ENCODE measurements around the gene BAD. TPM values are rescaled to one million over a fixed set of nuclear protein-coding genes. Genes with fewer than 3 reads are reported as not detected.

Gene BAD
- total and polyA plus RNA-seq, 10 of the 15 experiments (the other 5 are each of a cell fraction or from before 2014, with no cell fraction given), result 1.5 to 67.2 (median 39.6) TPM

DNA sequence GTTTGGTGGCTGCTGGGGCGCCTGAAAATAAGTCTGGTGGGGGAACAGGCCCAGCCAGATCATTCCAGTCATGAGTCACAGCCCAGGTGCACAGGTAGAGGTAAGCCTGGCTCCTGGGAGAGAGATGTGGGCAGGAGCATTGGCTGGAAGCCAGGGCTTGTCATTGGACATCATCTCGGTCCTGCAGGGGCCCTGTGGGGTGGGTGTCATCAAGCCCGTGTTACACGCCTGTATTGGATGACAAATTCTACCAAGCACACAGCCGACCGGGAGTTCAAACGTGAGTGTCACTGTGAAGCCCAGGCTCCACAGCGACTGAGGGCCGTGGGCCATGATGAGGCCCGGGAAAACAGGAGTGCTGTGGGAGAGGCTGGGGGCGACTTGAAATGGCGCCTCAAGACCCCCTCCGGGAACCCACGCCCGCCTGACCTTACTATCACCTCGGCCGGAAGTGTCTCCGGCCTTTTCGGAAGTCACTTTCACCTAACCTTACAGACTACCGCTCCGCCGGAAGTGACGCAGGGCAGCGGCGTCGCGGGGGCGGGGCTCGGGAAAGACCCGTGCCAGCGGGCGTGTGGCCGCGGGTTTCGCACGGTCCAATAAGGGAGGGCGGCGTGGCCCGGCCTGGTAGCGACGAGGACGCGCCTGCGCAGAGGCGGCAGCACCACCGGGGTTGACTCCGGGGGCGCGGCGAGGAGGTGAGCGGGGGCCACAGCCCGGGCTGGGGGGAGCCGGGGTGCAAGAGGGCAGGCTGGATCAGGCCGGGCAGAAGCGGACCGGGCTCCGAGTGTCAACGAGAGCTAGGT is 43.8 kb downstream of the BAD start, which contains the start of gene FKBP2 (continued):
- peak; percentile 73 for TF ChIP-seq IKZF1 (conservative IDR thresholded peaks at IDR 0.05)
- TF ChIP-seq NR2C2 (IDR thresholded peaks at IDR 0.05; ENCODE audit: borderline replicate concordance, control insufficient read depth, insufficient read length, low read depth), result no peak
- peak; percentile 55; the same call in 1 of the 2 replicates for TF ChIP-seq PAX5 (IDR thresholded peaks at IDR 0.05; ENCODE audit: borderline replicate concordance, low read depth, low read length)
- TF ChIP-seq LARP7 (IDR thresholded peaks at IDR 0.05), result peak; percentile 60
- peak; percentile 92 for TF ChIP-seq NR2F1 (conservative IDR thresholded peaks at IDR 0.05)
- TF ChIP-seq SMARCA5 (IDR thresholded peaks at IDR 0.05), result peak; percentile 72
- TF ChIP-seq BMI1 (IDR thresholded peaks at IDR 0.05; ENCODE audit: borderline replicate concordance), result no peak
- TF ChIP-seq, protein P1, sequence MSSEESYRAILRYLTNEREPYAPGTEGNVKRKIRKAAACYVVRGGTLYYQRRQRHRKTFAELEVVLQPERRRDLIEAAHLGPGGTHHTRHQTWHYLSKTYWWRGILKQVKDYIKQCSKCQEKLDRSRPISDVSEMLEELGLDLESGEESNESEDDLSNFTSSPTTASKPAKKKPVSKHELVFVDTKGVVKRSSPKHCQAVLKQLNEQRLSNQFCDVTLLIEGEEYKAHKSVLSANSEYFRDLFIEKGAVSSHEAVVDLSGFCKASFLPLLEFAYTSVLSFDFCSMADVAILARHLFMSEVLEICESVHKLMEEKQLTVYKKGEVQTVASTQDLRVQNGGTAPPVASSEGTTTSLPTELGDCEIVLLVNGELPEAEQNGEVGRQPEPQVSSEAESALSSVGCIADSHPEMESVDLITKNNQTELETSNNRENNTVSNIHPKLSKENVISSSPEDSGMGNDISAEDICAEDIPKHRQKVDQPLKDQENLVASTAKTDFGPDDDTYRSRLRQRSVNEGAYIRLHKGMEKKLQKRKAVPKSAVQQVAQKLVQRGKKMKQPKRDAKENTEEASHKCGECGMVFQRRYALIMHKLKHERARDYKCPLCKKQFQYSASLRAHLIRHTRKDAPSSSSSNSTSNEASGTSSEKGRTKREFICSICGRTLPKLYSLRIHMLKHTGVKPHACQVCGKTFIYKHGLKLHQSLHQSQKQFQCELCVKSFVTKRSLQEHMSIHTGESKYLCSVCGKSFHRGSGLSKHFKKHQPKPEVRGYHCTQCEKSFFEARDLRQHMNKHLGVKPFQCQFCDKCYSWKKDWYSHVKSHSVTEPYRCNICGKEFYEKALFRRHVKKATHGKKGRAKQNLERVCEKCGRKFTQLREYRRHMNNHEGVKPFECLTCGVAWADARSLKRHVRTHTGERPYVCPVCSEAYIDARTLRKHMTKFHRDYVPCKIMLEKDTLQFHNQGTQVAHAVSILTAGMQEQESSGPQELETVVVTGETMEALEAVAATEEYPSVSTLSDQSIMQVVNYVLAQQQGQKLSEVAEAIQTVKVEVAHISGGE (CRISPR knock-in tag; IDR thresholded peaks at IDR 0.05), result no peak
- peak; percentile 78 for TF ChIP-seq CBFB (IDR thresholded peaks at IDR 0.05; ENCODE audit: low read depth)
- TF ChIP-seq ZBED1 (IDR thresholded peaks at IDR 0.05; ENCODE audit: borderline replicate concordance), result peak; percentile 85; the same call in 1 of the 2 replicates
- TF ChIP-seq SP1 (IDR thresholded peaks at IDR 0.05; ENCODE audit: low read depth, low read length), result peak; percentile 54
